DMS114 treated with DMSO at 0.1 percent for 48 hours (cell line): ENCODE data around the gene DPEP3.
"Not testable (repeated sequence)": the region's sequence is repeated elsewhere in the genome, so short reads cannot be mapped to it uniquely, and the experiment has no call there.

Source experiments
- DNase-seq: peaks from one replicate; lab custom pipeline; 2025; ENCODE audit not compliant: unreplicated experiment; lab: John Stamatoyannopoulos, UW

DPEP3 gene, protein sequence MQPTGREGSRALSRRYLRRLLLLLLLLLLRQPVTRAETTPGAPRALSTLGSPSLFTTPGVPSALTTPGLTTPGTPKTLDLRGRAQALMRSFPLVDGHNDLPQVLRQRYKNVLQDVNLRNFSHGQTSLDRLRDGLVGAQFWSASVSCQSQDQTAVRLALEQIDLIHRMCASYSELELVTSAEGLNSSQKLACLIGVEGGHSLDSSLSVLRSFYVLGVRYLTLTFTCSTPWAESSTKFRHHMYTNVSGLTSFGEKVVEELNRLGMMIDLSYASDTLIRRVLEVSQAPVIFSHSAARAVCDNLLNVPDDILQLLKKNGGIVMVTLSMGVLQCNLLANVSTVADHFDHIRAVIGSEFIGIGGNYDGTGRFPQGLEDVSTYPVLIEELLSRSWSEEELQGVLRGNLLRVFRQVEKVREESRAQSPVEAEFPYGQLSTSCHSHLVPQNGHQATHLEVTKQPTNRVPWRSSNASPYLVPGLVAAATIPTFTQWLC

DNA sequence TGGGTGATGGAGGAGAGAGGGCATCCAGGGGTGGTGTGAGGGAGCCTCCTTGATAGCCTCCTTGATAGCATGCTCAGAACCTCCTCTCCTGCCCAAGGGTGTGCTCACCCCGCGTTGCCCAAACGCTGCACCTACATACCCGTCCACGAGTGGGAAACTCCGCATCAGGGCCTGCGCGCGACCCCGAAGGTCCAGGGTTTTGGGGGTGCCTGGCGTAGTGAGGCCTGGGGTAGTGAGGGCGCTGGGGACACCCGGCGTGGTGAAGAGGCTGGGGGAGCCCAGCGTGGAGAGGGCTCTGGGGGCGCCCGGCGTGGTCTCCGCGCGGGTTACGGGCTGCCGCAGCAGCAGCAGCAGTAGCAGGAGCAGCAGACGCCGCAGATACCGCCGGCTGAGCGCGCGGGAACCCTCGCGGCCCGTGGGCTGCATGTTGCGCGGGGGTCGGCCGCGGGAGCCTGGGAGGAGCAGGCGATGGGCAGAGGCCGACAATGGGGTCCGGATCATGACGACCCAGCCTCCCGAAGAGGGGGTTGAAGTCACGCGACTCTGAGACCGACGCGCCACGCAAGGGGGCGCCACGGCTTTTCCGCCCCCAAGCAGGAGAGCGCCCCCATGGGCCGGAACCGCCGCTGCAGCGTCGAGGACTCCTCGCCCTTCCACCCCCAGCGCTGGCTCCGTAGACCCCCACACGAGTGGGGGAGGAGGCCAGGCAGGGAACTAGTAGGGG lies at the start of gene DPEP3:
Gene DPEP3, minus strand, starts transcription at position 545 of the 724 bp plus-strand sequence. Its CDS starts 119 bp downstream, at position 426.
- DNase-seq: no peak

DNA sequence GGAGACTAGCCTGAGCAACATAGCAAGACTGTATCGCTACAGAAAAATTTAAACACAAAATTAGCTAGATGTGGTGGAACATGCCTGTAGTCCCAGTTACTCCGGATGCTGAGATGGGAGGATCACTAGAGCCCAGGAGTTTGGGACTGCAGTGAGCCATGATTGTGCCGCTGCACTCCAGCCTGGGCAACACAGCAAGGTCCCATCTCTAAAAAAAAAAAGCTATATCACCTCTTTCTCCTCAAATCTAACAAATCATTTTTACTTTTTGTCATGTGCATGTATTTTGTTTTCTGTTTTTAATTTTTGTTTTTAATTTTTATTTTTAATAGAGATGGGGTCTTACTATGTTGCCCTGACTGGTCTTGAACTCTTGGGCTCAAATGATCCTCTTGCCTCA lies 48.7 kb upstream of the DPEP3 start:
- no peak for DNase-seq

DNA sequence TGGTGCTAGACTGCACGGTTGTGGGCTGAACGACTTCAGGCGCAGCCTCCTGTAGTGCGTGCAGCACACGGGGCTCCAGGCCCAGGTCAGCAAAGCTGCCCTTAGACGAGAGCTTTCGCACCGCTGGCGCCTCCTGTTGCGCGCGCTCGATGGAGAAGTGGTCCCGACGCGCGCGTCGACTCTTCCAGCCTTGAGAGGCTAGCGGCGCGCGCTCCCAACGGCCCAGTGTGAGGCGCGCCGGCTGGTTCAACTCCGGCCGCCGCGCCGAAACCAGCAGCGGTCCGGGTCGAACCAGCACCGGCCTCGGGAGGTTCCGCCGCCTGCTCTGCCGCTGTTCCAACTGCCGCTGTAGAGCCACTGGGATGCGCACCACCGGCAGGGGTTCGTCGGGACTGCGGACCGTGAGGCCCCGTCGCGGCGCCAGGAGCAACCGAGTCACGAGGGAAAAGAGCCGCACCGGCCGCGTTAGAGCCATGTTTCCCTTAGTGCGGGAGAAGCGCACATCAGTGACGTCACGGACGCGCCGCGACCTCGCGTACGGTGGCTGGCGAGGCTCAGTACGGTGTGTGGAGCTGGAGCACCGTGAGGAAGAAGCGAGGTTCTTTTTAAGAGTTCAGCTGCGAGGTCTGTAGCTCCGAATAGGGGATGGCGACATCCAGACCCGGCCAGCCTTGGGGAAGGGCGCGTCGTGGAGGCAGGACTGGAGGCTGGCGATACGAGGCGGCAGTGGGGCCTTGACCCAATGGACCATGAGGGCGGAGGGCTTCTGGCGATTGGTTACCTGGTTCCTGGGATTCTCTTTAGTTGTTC lies 42.6 kb upstream of the DPEP3 start, which contains the start of the genes DDX28 and DUS2:
Gene DDX28, minus strand, starts transcription at position 505 of the 810 bp plus-strand sequence. Its CDS starts 30 bp downstream, at position 475.
Gene DUS2, plus strand, starts transcription at position 557 of the 810 bp plus-strand sequence. CDS start 14,740 bp downstream, outside the sequence.
- peak; percentile 70 for DNase-seq

DNA sequence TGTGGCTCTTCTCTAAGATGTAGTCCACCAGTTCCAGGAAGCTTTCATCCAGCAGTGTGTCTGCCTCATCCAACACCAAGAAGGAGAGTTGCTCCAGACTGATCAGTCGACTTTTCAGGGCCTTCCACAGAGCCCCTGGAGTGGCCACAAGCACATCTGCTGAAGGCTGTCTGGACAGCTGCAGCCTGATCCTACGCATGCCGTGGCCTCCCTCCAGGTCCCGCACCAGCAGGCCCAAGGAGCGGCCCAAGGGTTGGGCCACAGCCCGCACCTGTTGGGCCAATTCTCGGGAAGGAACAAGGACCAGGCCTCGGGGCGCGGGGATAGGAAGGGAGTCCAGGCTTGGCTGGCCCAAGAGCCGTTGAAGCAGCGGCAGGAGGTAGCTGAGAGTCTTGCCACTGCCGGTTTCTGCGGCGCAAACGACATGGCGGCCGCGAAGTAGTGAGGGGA lies 42.0 kb upstream of the DPEP3 start:
- no peak for DNase-seq

DNA sequence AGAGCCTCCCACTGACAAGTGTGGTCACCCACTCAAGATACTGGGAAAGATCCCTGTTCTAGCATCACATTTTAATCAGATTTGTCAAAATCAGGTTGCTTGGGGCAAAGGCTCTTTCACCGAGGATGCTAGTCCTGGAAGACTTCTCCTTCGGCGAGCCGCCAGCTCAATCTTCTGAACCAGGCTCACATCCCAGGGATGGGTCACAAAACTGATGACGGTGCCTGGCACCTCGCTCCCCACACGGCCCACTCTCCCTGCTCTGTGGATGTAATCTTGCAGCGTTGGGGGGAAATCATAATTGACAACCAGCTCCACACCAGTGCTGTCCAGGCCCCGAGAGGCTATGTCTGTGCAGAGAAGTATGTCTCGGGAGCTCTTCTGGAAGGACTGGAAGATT lies 41.2 kb upstream of the DPEP3 start:
- no peak for DNase-seq

DNA sequence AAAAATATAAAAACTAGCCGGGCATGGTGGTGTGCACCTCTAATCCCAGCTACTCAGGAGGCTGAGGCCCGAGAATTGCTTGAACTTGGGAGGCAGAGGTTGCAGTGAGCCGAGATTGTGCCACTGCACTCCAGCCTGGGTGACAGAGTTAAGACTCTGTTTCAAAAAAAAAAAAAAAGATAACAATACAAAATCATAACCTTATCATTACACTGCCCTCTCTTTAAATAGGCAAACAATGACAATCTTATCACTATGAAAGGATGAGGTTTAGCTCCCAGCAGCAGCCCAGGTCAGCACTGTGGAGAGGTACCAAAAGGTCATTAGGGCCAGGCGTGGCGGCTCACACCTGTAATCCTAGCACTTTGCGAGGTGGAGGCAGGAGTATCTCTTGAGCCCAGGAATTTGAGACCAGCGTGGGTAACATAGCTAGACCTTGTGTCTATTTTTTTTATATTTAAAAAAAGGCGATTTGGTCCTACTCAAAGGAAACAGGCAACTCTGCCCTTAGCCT lies 38.9 kb upstream of the DPEP3 start:
- no peak for DNase-seq

DNA sequence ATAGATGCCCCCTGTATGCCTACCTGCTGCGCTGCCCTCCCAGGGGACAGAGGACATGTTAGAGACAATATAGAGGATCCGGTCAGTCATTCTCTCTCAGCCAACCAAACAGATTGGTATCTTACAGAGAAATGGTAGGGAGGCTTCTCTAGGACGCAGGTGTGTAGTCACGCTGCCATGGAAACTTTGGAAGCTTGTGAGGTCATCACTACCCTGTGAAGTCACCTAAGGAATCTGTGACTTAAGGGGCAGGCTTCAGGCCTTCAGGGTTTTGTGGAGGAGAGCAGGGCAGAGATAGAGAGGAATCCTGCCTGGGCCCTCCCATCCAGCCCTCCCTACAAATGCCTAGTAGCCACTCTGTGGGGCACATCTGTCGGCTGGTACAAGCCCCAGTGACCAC lies 35.4 kb upstream of the DPEP3 start, which contains the start of gene DPEP2NB:
Gene DPEP2NB, minus strand, starts transcription at position 231 of the 400 bp plus-strand sequence. Its CDS starts 141 bp downstream, at position 90.
- no peak for DNase-seq

DNA sequence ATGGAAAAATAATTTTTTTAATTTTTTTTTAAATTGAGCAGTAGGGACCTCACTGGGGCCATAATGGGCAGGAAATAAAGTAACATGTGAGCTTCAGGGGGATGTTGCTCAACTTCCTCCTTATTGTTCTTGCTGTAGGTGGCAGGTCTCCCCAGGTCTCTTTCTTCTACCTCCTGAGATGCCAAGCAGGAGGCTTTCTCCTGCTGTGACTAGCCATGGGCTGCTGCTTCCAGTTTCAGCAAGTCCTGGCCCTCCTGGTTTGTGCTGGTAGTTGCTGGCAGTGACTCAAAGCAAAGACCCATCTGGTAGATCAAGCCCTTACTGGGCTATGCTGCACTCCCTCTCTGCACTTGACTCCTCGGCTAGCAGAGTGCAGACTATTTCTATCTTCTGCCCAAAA lies 33.1 kb upstream of the DPEP3 start:
- DNase-seq: no peak

DNA sequence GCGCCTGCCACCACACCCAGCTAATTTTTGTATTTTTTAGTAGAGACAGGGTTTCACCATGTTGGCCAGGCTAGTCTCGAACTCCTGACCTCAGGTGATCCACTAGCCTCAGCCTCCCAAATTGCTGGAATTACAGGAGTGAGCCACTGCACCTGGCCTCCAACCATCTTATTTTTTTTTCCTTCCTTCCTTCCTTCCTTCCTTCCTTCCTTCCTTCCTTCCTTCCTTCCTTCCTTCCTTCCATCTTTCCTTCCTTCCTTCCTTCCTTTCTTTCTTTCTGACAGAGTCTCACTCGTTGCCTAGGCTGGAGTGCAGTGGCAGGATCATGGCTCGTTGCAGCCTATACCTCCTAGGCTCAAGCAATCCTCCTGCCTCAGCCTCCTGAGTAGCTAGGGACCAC lies 29.6 kb upstream of the DPEP3 start:
- DNase-seq: not testable (repeated sequence)

DNA sequence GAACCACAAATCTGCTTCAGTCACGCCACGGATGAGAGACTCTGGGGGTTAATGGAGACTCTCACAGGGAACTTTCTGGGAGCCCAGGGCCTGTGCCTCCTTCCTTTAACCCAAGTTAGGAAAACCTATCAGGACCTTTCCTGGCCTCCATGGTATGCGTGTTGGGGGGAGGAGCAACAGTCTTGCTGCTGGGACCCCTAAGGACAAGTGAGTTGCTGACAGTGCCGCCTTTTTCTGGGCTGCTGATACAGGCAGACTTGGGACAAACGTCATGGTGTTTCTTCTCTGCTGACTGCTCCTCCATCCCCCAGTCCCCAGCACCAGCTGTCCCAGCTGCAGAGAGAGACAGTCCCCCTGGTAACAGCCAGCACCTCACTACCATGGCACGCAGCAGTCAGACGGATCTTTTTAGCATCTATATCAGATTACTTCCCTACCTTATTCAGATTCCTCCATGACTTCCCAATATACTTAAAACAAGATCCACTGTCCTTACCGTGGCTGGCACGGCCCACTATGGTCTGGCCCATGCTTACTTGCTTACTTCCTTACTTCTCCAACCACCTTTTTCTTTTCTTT lies 28.9 kb upstream of the DPEP3 start:
- DNase-seq: no peak

DNA sequence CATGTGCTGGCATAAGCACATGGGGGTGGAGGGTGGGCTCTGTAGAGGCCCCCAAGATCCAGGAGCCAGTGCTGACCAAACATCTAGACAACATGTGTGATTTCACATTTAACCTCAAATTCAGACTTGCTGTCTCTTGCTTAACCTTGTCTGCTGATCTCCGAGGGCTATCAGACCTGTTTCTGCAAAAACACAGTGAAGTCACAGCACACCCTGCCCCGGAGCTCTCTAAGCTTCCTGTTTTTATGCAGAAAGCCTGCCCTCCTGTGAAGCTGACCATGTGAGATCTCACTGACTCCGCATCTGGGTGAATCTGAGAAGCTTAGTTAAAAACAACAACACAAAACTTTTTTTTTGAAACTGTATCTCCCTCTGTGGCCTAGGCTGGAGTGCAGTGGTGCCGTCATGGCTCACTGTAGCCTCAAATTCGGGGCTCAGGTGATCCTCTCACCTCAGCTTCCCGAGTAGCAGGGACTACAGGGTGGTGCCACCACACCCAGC lies 25.5 kb upstream of the DPEP3 start:
- no peak for DNase-seq

DNA sequence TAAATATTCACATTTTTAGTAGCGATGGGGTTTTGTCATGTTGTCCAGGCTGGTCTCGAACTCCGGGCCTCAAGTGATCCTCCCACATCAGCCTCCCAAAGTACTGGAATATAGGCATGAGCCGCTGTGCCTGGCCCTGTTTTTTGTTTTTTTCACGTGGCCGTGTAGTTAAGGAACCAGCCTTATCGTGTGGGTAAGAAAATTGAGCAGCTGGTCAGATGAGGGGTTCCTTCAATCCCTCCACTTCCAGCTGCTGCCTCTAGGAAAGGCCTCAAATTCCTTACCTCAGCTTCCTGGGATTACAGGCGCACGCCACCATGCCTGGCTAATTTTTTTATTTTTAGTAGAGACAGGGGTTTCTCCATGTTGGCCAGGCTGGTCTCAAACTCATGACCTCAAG lies 24.9 kb upstream of the DPEP3 start:
- no peak for DNase-seq

DNA sequence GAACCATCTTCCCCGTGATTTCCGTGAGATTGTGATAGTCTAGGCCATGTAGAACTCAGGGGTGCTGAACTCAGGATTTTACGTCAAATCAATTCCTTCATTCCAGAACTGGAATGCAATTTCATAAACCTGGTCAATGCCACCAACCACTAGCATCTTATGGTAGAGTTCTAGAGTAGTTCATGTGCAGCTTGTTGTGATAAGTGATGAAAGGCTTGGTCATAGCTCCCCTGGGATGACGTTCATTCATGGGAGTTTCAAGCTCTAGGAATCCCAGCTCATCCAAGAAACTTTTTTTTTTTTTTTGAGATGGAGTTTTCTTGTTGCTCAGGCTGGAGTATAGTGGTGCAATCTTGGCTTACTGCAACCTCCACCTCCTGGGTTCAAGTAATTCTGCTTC lies 22.7 kb upstream of the DPEP3 start:
- DNase-seq: no peak

DNA sequence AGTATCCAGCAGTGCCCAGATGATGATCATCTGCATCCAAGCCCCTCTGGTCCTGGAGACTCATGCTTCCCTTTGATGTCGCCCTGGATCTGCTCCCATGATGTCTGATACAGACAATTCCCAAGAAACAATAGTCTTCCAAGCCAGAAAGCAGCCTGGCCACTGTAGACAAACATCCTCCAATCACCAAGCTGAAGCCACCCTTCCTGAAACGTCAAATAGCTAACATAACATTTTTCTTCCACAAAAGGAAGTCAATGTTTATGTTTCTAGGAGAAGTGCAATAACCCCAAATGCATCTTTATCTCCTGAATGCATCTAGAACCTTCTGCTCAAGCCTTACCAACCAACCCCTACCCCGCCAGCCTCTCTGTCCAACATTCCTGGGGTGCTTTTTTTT lies 20.2 kb upstream of the DPEP3 start:
- no peak for DNase-seq

DNA sequence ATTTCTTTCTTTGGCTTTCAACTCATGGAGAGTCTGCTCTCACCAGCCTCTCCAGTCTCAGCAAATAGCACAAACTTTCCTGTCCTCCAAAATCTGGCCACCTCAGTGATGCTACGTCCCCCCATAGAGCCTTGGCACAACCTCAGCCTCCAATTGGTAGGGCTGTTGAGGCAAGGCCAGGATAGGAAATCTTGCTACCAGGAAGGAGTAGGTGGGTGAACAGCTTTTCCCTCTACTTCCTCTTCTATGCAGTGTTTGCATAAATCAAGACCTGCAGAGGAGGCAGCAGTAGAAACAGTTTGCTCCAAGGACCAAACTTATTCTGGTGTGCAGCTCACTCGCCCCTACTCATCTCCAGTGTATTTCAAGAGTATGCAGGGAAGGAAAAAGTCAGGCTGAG lies 19.7 kb upstream of the DPEP3 start:
- DNase-seq: no peak

DNA sequence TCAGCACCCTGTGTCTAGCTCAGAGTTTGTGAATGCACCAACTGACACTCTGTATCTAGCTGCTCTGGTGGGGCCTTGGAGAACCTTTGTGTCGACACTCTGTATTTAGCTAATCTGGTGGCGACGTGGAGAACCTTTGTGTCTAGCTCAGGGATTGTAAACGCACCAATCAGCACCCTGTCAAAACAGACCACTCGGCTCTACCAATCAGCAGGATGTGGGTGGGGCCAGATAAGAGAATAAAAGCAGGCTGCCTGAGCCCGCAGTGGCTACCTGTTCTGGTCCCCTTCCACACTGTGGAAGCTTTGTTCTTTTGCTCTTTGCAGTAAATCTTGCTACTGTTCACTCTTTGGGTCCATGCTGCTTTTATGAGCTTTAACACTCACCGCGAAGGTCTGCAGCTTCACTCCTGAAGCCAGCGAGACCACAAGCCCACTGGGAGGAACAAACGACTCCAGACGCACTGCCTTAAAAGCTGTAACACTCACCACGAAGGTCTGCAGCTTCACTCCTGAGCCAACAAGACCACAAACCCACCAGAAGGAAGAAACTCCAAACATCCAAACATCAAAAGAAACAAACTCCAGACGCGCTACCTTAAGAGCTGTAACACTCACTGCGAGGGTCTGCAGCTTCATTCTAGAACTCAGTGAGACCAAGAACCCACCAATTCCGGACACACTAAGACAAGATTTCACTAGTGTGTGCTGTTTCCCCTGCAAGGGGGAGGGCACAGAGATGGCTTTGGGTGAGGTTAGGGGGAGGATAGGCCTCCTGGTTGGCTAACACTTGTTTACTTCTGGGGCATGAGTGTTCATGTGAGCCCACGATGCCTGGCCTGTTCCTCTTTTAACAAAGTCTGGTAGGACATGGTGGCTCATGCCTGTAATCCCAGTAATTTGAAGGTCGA lies 18.7 kb upstream of the DPEP3 start, which contains the start of gene DPEP2:
Gene DPEP2, minus strand, starts transcription at position 706 of the 910 bp plus-strand sequence. CDS start 6,272 bp downstream, outside the sequence.
- DNase-seq: not testable (repeated sequence)

DNA sequence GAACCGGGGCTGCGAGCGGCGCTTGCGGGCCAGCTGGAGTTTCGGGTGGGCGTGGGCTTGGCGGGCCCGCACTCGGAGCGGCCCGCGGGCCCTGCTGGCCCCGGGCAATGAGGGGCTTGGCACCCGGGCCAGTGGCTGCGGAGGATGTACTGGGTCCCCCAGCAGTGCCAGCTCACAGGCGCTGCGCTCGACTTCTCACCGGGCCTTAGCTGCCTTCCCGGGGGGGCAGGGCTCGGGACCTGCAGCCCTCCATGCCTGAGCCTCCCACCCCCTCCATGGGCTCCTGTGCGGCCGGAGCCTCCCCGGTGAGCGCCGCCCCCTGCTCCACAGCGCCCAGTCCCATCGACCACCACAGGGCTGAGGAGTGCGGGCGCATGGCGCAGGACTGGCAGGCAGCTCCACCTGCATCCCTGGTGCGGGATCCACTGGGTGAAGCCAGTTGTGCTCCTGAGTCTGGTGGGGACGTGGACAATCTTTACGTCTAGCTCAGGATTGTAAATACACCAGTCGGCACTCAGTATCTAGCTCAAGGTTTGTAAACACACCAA lies 18.0 kb upstream of the DPEP3 start:
- not testable (repeated sequence) for DNase-seq

DNA sequence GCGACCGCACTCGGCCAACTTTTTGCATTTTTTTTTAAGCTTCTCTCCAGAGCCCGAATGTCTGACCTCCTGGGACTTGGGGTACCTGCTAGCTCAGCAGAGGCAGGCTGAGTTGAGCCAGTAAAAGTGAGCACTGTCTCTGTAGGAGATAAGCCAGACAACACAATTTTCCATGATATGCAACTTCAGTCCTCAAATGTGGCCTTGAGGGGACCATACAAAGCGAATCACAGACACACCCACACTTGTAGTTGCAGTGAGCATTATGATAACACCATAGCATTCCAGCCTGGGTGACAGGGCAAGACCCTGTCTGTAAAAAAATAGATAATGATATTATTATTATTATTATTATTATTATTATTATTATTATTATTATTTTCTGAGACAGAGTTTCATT lies 16.4 kb upstream of the DPEP3 start:
- DNase-seq: no peak

DNA sequence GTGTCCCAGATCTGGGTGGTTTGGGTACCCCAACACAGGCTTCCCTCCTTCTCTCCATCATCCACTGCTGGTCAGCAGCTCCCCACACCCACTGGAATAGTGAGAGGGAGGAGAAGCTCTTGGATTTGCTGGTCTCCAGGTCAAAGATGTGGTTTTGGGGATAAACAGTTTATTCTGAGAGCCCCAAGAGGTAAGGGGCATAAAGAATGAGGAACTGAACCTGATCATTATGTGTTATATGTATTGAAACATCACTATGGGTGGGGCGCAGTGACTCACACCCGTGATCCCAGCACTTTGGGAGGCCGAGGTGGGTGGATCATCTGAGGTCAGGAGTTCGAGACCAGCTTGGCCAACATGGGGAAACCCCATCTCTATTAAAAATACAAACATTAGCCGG lies 15.1 kb upstream of the DPEP3 start:
- no peak for DNase-seq
